Left ventricle myocardium inferior (tissue), 1 donor: Measurements from ENCODE around the gene FGF12. TPM values are rescaled to one million over a fixed set of nuclear protein-coding genes. Genes with fewer than 3 reads are reported as not detected.

ENCODE experiments used
- DNase-seq: peaks from one replicate; pipeline ENCODE4 v3.0.0-alpha.2; 2020
- H3K27ac ChIP-seq: fragments of 200-600 bp; replicated peaks from 2 replicates; pipeline ENCODE4 v1.8.0; 2021
- H3K27me3 ChIP-seq: fragments of 200-600 bp; 2 replicates; pipeline ENCODE4 v1.8.0; 2021; ENCODE audit warnings: low read depth
- H3K36me3 ChIP-seq: fragments of 200-600 bp; 2 replicates; pipeline ENCODE4 v1.8.0; 2021
- H3K4me1 ChIP-seq: fragments of 200-600 bp; 2 replicates; pipeline ENCODE4 v1.8.0; 2021
- H3K4me3 ChIP-seq: fragments of 200-600 bp; 2 replicates; pipeline ENCODE4 v1.8.0; 2021; ENCODE audit warnings: mild to moderate bottlenecking, moderate library complexity
- H3K9me3 ChIP-seq: fragments of 200-600 bp; replicated peaks from 2 replicates; pipeline ENCODE4 v1.8.0; 2021
- CTCF ChIP-seq: fragments of 200-600 bp; IDR thresholded peaks from 2 replicates; pipeline ENCODE4 v1.8.0; 2021; ENCODE audit warnings: antibody characterized with exemption, mild to moderate bottlenecking, borderline replicate concordance
- intact Hi-C: fragments of 100-400 bp; cut with micrococcal nuclease; formaldehyde crosslinking; loops from one replicate; pipeline ENCODE4 v1.11.0; 2022
- total RNA-seq: library from RNA; stranded (reverse); fragmentation: NEBNext Ultra II Directional; extraction: Animal tissue kit (Norgen Biotek cat#: 25700); gene quantifications from one replicate; pipeline ENCODE4 v1.2.1, GENCODE V29; 2021
- donor health status: DM: no; HTN: yes; CAD: no; lungs with severe emphysema.

The FGF12 gene
- total RNA-seq, 1 donor from 2014 or later, result 325 TPM

GRCh38 chr3:192307631-192308030 lies 419.7 kb downstream of the FGF12 start:
- Histone ChIP-seq H3K4me3 (no peak overlapping the region), H3K9me3 (no peaks in the 10 kb centered on the region), H3K27me3 (no peaks in the 10 kb centered on the region), H3K27ac (no peak overlapping the region), H3K36me3 (no peaks in the 10 kb centered on the region), H3K4me1 (peaks cover 13% of the 10 kb centered on the region)
- intact Hi-C loops, result no loop called here
- no peak for TF ChIP-seq CTCF
- DNase-seq, result no peak

GRCh38 chr3:192303235-192303634 lies 424.1 kb downstream of the FGF12 start:
- peaks cover 13% of the 10 kb centered on the region for H3K4me1 ChIP-seq
- no peaks in the 10 kb centered on the region for H3K9me3 ChIP-seq
- no peaks in the 10 kb centered on the region for H3K27me3 ChIP-seq
- DNase-seq, result no peak
- TF ChIP-seq CTCF, result no peak
- intact Hi-C loops, result no loop called here
- no peak overlapping the region for H3K27ac ChIP-seq
- H3K4me3 ChIP-seq, result no peak overlapping the region
- H3K36me3 ChIP-seq, result no peaks in the 10 kb centered on the region

GRCh38 chr3:192302721-192303120 lies 424.6 kb downstream of the FGF12 start:
- intact Hi-C loops, result no loop called here
- Histone ChIP-seq H3K9me3 (no peaks in the 10 kb centered on the region), H3K4me3 (no peak overlapping the region), H3K27ac (no peak overlapping the region), H3K36me3 (no peaks in the 10 kb centered on the region), H3K4me1 (peaks cover 13% of the 10 kb centered on the region), H3K27me3 (no peaks in the 10 kb centered on the region)
- TF ChIP-seq CTCF, result no peak
- no peak for DNase-seq

- intact Hi-C loops, result no loop called here
Measured at GRCh38 chr3:192299921-192300320, 427.4 kb downstream of the FGF12 start.

GRCh38 chr3:192296845-192297244 lies 430.5 kb downstream of the FGF12 start:
- intact Hi-C loops, result no loop called here
- Histone ChIP-seq H3K27me3 (no peaks in the 10 kb centered on the region), H3K9me3 (no peaks in the 10 kb centered on the region), H3K4me3 (no peak overlapping the region), H3K4me1 (peaks cover 7% of the 10 kb centered on the region), H3K36me3 (no peaks in the 10 kb centered on the region), H3K27ac (no peak overlapping the region)
- no peak for TF ChIP-seq CTCF
- no peak for DNase-seq

More at GRCh38 chr3:192299921-192300320, 427.4 kb downstream of the FGF12 start:
- no peak for DNase-seq
- Histone ChIP-seq H3K4me3 (no peak overlapping the region), H3K27me3 (no peaks in the 10 kb centered on the region), H3K27ac (no peak overlapping the region), H3K36me3 (no peaks in the 10 kb centered on the region), H3K4me1 (peaks cover 13% of the 10 kb centered on the region), H3K9me3 (no peaks in the 10 kb centered on the region)
- no peak for TF ChIP-seq CTCF
